Activated CD8-positive, alpha-beta T cell treated with anti-CD3 and anti-CD28 coated beads, Interleukin-2, amount 10 ng/mL, durations not matched to agents 7 days and 5 days (primary cell): Measurements from ENCODE around the gene ADH7. TPM values are rescaled to one million over a fixed set of nuclear protein-coding genes. Genes with fewer than 3 reads are reported as not detected.
A peak's percentile ranks its signal among the peaks of the same experiment; 100 is the strongest.

Experiments used
- ATAC-seq: fragments of 150-1000 bp; cut with Tn5 transposase; one replicate; pipeline ENCODE4 v1.10.0; 2021; ENCODE audit warnings: moderate library complexity
- CTCF ChIA-PET: fragments of 350-600 bp; sonication (Branson Sonifier 250); formaldehyde crosslinking; loops from one replicate; lab custom pipeline; 2021; ENCODE audit warnings: antibody characterized with exemption; lab: Charles Lee
- POLR2A ChIA-PET: fragments of 350-600 bp; sonication (Branson Sonifier 250); formaldehyde crosslinking; loops from one replicate; lab custom pipeline; 2021; ENCODE audit warnings: antibody characterized with exemption; lab: Charles Lee
- DNase-seq: peaks from one replicate; pipeline ENCODE4 v3.0.0-alpha.2; 2020
- H3K27ac Mint-ChIP-seq: one replicate; pipeline ENCODE4 v1.8.0; 2021; ENCODE audit warnings: mild to moderate bottlenecking, mixed read lengths
- H3K27me3 Mint-ChIP-seq: one replicate; pipeline ENCODE4 v1.8.0; 2021; ENCODE audit warnings: low read depth, mixed read lengths
- H3K36me3 Mint-ChIP-seq: one replicate; pipeline ENCODE4 v1.8.0; 2021; ENCODE audit warnings: low read depth, mixed read lengths
- H3K4me1 Mint-ChIP-seq: one replicate; pipeline ENCODE4 v1.8.0; 2021; ENCODE audit warnings: low read depth, mixed read lengths
- H3K4me3 Mint-ChIP-seq: one replicate; pipeline ENCODE4 v1.8.0; 2021; ENCODE audit warnings: mild to moderate bottlenecking, mixed read lengths
- H3K9me3 Mint-ChIP-seq: one replicate; pipeline ENCODE4 v1.8.0; 2022; ENCODE audit warnings: mixed read lengths; ENCODE audit not compliant: insufficient read depth
- total RNA-seq, 2 experiments: library from RNA; stranded (reverse); gene quantifications; one replicate each; pipeline ENCODE4 v1.2.3, GENCODE V29; 2021

The ADH7 gene
- total RNA-seq = not detected

- Mint-ChIP-seq H3K36me3 (no peaks in the 10 kb centered on the region), H3K4me3 (no peak within 1 kb of the TSS), H3K4me1 (no peaks in the 10 kb centered on the region), H3K27ac (no peak within 1 kb of the TSS), H3K27me3 (peaks cover 4% of the 10 kb centered on the region), H3K9me3 (no peaks in the 10 kb centered on the region)
- ATAC-seq (no peak), DNase-seq (no peak)
- CTCF ChIA-PET = no interaction called here
- POLR2A ChIA-PET = no interaction called here
These were observed at the start of gene ADH7 for GRCh38 chr4:99435154-99435553. ADH7 (minus strand) TSS chr4:99435342; CDS start chr4:99435233, 109 bp downstream.

DNA sequence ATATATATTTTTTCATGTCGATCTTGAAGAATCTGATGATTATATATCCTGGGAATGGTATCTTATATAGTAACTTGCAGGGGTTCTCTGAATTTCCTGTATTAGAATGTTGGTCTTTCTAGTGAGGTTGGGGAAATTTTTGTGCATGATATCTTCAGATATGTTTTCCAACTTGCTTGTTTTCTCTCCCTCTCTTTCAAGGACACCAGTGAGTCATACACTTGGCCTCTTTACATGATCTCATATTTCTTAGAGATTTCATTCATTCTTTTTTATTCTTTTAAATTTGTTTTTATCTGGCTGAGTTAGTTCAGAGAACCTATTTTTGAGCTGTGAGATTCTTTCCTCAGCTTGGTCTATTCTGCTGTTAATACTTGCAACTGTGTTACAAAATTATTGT lies 48.5 kb upstream of the ADH7 start:
- POLR2A ChIA-PET = no interaction called here
- H3K4me1 Mint-ChIP-seq = no peaks in the 10 kb centered on the region
- H3K27me3 Mint-ChIP-seq = peaks cover 8% of the 10 kb centered on the region
- no peak overlapping the region for H3K4me3 Mint-ChIP-seq
- DNase-seq = no peak
- ATAC-seq = no peak
- H3K36me3 Mint-ChIP-seq = peaks cover 4% of the 10 kb centered on the region
- H3K27ac Mint-ChIP-seq = no peak overlapping the region
- H3K9me3 Mint-ChIP-seq = peaks cover 29% of the 10 kb centered on the region
- CTCF ChIA-PET = no interaction called here

- no peak overlapping the region for H3K27ac Mint-ChIP-seq
- DNase-seq = no peak
- no peak overlapping the region for H3K4me3 Mint-ChIP-seq
- H3K36me3 Mint-ChIP-seq = no peaks in the 10 kb centered on the region
- ATAC-seq = no peak
- H3K27me3 Mint-ChIP-seq = peaks cover 6% of the 10 kb centered on the region
- ChIA-PET CTCF (no interaction called here), POLR2A (no interaction called here)
- H3K9me3 Mint-ChIP-seq = no peaks in the 10 kb centered on the region
- H3K4me1 Mint-ChIP-seq = no peaks in the 10 kb centered on the region
These were observed 38.0 kb upstream of the ADH7 start for GRCh38 chr4:99473131-99473530.

DNA sequence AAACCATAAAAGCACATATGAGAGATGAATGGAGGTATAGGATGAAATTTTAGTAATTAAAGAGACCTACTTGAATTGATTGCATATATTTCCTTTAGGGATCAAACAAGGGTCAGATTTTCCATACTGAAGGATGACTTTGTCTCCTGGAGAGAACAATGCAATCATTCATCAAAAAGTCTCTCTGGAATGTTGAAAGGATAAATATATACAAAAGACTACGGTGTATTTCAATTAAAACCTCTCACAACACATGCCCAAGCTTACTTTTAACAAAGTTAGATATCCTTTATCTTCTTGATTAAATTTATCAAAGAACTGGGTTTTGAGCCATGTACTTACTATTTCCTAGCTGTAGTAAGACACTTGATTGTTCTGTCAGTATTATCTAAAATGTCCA lies 36.8 kb upstream of the ADH7 start:
- Mint-ChIP-seq H3K27me3 (peaks cover 8% of the 10 kb centered on the region), H3K9me3 (no peaks in the 10 kb centered on the region), H3K27ac (no peak overlapping the region), H3K4me3 (no peak overlapping the region), H3K4me1 (no peaks in the 10 kb centered on the region), H3K36me3 (no peaks in the 10 kb centered on the region)
- no peak for DNase-seq
- CTCF ChIA-PET = interaction anchor here (1.2 kb wide), 1 partner anchor 8 kb away, joined by 4 read pairs; no protein-coding TSS in a partner anchor
- ATAC-seq = no peak
- POLR2A ChIA-PET = no interaction called here

DNA sequence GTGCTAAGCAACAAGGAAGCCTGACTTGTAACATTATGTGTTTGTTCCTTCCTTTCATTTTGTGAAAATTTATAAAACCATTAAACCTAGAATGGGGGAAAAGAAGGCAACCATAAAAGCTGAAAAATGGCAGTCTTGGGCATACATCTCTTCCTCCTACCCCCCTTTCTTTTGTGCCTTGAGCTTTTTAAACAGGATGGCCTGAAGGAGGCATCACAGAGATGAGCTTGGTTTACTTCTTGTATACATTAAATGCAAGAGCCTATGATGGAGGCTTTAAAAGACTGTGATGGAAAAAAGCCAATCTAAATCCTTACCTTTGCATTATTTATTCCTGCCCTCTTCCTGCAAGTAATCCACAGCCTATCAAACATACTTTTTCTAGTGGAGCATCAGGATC lies 36.2 kb upstream of the ADH7 start:
- Mint-ChIP-seq H3K27ac (no peak overlapping the region), H3K27me3 (peaks cover 8% of the 10 kb centered on the region), H3K36me3 (no peaks in the 10 kb centered on the region), H3K9me3 (no peaks in the 10 kb centered on the region), H3K4me3 (no peak overlapping the region), H3K4me1 (no peaks in the 10 kb centered on the region)
- ATAC-seq = no peak
- POLR2A ChIA-PET = no interaction called here
- no peak for DNase-seq
- CTCF ChIA-PET = no interaction called here

- no peak for DNase-seq
- peaks cover 7% of the 10 kb centered on the region for H3K27me3 Mint-ChIP-seq
- H3K9me3 Mint-ChIP-seq = no peaks in the 10 kb centered on the region
- H3K36me3 Mint-ChIP-seq = no peaks in the 10 kb centered on the region
- no peak overlapping the region for H3K27ac Mint-ChIP-seq
- ChIA-PET POLR2A (no interaction called here), CTCF (interaction anchor here (1.0 to 1.1 kb wide), 2 partner anchors 64 to 340 kb away, joined by 3 read pairs; no protein-coding TSS in a partner anchor)
- no peak for ATAC-seq
- no peak overlapping the region for H3K4me3 Mint-ChIP-seq
- no peaks in the 10 kb centered on the region for H3K4me1 Mint-ChIP-seq
These were observed 33.7 kb upstream of the ADH7 start for GRCh38 chr4:99468889-99469288.

DNA sequence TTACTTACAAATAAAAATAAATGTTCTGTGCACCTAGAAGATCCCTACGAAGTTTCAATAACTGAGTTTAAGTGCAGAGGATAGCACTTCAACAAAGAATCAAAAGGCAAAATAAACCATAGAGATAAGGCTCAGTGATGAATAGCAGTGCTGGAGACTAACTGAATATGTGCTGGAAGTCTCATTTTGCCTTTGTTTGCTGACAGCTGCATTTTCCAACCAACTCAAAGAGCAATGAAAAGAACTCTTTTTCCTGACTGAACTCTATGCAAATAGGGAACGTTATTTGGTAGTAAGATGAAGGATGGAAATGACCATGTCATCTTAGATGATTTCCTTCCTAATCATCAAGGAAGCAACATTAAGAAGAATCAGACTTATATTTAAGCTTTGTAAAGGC lies 32.7 kb upstream of the ADH7 start:
- H3K9me3 Mint-ChIP-seq = no peaks in the 10 kb centered on the region
- H3K36me3 Mint-ChIP-seq = no peaks in the 10 kb centered on the region
- H3K27ac Mint-ChIP-seq = no peak overlapping the region
- ChIA-PET POLR2A (no interaction called here), CTCF (no interaction called here)
- DNase-seq (no peak), ATAC-seq (no peak)
- peaks cover 10% of the 10 kb centered on the region for H3K27me3 Mint-ChIP-seq
- no peaks in the 10 kb centered on the region for H3K4me1 Mint-ChIP-seq
- no peak overlapping the region for H3K4me3 Mint-ChIP-seq

GRCh38 chr4:99463566-99463965 lies 28.4 kb upstream of the ADH7 start:
- H3K4me3 Mint-ChIP-seq = no peak overlapping the region
- no peak overlapping the region for H3K27ac Mint-ChIP-seq
- no peaks in the 10 kb centered on the region for H3K4me1 Mint-ChIP-seq
- POLR2A ChIA-PET = interaction anchor here (0.6 kb wide), 1 partner anchor 129 kb away, joined by 3 read pairs; no protein-coding TSS in a partner anchor
- ATAC-seq = no peak
- CTCF ChIA-PET = interaction anchor here (0.7 to 2.2 kb wide), 16 partner anchors 9 to 996 kb away, joined by 3 to 6 read pairs (median 4); partner anchors contain the start of genes ADH5, METAP1 and TRMT10A
- no peak for DNase-seq
- H3K27me3 Mint-ChIP-seq = peaks cover 15% of the 10 kb centered on the region
- H3K36me3 Mint-ChIP-seq = no peaks in the 10 kb centered on the region
- no peaks in the 10 kb centered on the region for H3K9me3 Mint-ChIP-seq

DNA sequence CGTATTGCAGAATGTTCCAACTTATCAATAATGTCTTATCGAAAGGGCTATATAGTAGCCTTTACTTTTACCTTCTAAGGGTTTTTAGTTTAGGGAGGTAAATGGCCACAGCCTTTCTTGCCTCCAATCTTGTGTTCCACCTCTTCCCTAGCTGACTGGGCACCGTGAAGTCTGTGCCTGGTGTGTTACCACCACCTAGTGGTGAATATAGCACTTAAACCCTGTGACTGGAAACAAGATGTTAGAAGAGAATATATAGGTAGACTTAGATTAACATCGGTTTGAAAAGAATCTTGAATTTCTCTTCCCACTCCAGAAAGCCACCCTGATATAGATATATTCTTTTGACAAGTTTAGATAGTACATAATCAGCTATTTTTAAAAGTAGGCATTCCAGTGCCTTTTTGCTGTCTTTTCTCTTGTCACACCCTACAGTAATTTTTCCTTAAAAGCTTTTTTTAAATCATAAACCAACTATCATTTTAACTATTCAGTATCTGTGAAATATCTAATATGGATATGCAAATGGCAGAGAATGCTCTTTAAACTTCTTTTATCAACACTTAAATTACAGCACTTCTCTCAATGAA lies 27.8 kb upstream of the ADH7 start:
- Mint-ChIP-seq H3K4me1 (no peaks in the 10 kb centered on the region), H3K36me3 (no peaks in the 10 kb centered on the region), H3K9me3 (no peaks in the 10 kb centered on the region), H3K27ac (no peak overlapping the region), H3K27me3 (peaks cover 15% of the 10 kb centered on the region), H3K4me3 (no peak overlapping the region)
- ChIA-PET POLR2A (interaction anchor here (0.6 kb wide), 1 partner anchor 128 kb away, joined by 3 read pairs; no protein-coding TSS in a partner anchor), CTCF (interaction anchor here (0.7 to 2.2 kb wide), 18 partner anchors 9 to 996 kb away, joined by 3 to 6 read pairs (median 4); partner anchors contain the start of genes ADH5, METAP1 and TRMT10A)
- ATAC-seq = peak; percentile 87
- peak; percentile 55 for DNase-seq

DNA sequence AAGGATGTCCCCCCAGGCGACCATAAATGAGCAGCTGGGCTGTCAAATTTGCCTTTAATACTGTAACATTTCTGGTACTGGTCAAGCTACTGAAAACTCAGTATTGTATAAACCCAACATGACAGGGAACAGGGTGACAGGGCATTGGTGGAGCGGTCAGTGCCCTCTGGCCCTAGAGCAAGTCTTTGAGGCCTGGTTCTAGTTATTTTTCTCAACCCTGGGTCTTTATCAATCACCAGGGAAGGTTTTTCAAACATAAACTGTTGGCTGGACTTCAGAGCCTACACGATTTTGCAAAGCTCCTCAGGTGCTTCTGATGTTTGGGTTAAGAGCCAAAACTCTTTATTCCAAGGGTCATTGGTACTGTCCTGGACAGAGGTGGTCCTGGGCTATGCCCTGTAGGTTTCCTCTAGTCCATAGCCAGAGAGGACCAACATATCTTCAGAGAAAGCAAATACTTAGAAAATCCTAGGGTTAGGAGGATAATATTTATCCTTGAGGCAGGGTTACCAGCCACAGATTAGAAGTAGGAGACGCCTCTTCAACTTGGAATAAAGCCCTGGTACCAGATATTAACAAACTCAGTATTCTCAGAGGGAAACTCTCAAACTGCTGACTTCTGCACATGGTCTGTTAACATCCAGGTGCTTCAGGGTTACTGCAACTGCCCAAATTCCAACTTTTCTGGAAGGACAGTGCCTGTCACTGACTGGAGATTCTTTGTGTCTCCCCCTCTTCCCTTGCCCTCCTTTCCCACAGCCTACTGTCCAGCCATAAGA lies 26.7 kb upstream of the ADH7 start:
- no peak overlapping the region for H3K4me3 Mint-ChIP-seq
- H3K27me3 Mint-ChIP-seq = peaks cover 13% of the 10 kb centered on the region
- DNase-seq (no peak), ATAC-seq (no peak)
- ChIA-PET POLR2A (no interaction called here), CTCF (interaction anchor here (0.9 to 2.2 kb wide), 9 partner anchors 9 to 466 kb away, joined by 3 to 6 read pairs (median 4); partner anchors contain the start of gene METAP1)
- no peaks in the 10 kb centered on the region for H3K36me3 Mint-ChIP-seq
- H3K9me3 Mint-ChIP-seq = no peaks in the 10 kb centered on the region
- H3K4me1 Mint-ChIP-seq = no peaks in the 10 kb centered on the region
- no peak overlapping the region for H3K27ac Mint-ChIP-seq

DNA sequence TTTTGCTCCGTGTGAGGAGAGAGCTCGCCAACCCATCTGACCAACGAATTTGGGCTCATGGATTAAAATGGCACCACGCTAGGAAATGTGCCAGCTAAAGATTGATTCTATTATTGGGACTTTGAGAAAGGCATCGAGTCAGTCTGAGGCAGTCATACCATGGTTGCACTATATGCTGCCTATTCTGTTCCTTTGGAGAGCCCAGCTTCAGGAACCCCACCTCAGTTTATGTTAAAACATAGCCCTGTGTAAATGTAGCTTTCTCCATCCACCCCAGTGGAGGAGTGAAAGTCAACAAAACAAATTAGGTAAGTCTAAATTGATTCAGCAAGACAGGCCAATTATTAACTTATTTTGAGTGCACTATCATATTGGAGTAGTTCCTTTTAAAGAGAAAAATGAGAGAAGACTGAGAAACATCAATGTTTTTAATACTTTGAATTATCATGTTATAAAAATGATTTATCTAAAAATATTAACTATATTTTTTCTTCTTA lies 24.5 kb upstream of the ADH7 start:
- CTCF ChIA-PET = interaction anchor here (1.2 kb wide), 1 partner anchor 464 kb away, joined by 3 read pairs; the partner anchor contains the start of gene METAP1
- Mint-ChIP-seq H3K4me1 (no peaks in the 10 kb centered on the region), H3K36me3 (no peaks in the 10 kb centered on the region), H3K27ac (no peak overlapping the region), H3K27me3 (peaks cover 9% of the 10 kb centered on the region), H3K9me3 (no peaks in the 10 kb centered on the region), H3K4me3 (no peak overlapping the region)
- POLR2A ChIA-PET = no interaction called here
- DNase-seq (no peak), ATAC-seq (no peak)
